Activated CD8-positive, alpha-beta T cell treated with anti-CD3 and anti-CD28 coated beads for 36 hours (primary cell): ENCODE results near the gene INO80. TPM values are rescaled to one million over a fixed set of nuclear protein-coding genes. Genes with fewer than 3 reads are reported as not detected.

ENCODE experiments used
- ATAC-seq: fragments of 200-7000 bp; cut with Tn5 transposase; one replicate; pipeline ENCODE4 v1.10.0; 2021; ENCODE audit warnings: mild to moderate bottlenecking, moderate library complexity
- CTCF ChIA-PET: fragments of 350-600 bp; sonication (Branson Sonifier 250); formaldehyde crosslinking; loops from one replicate; lab custom pipeline; 2021; ENCODE audit warnings: antibody characterized with exemption; lab: Charles Lee
- POLR2A ChIA-PET: fragments of 350-600 bp; sonication (Branson Sonifier 250); formaldehyde crosslinking; loops from one replicate; lab custom pipeline; 2021; ENCODE audit warnings: antibody characterized with exemption; lab: Charles Lee
- DNase-seq: peaks from one replicate; pipeline ENCODE4 v3.0.0-alpha.2; 2020
- H3K27ac Mint-ChIP-seq: one replicate; pipeline ENCODE4 v1.8.0; 2021; ENCODE audit warnings: mild to moderate bottlenecking, mixed read lengths
- H3K27me3 Mint-ChIP-seq: one replicate; pipeline ENCODE4 v1.8.0; 2021; ENCODE audit warnings: mixed read lengths
- H3K36me3 Mint-ChIP-seq: one replicate; pipeline ENCODE4 v1.8.0; 2021; ENCODE audit warnings: low read depth, mixed read lengths
- H3K4me1 Mint-ChIP-seq: one replicate; pipeline ENCODE4 v1.8.0; 2021; ENCODE audit warnings: low read depth, mixed read lengths
- H3K4me3 Mint-ChIP-seq: one replicate; pipeline ENCODE4 v1.8.0; 2021; ENCODE audit warnings: mild to moderate bottlenecking, moderate library complexity, mixed read lengths
- H3K9me3 Mint-ChIP-seq: one replicate; pipeline ENCODE4 v1.8.0; 2021; ENCODE audit warnings: mixed read lengths
- intact Hi-C: fragments of 100-400 bp; cut with micrococcal nuclease; formaldehyde crosslinking; loops from one replicate; pipeline ENCODE4 v1.10.0; 2022
- total RNA-seq, 2 experiments: library from RNA; stranded (reverse); gene quantifications; one replicate each; pipeline ENCODE4 v1.2.3, GENCODE V29; 2021
- TF ChIP-seq, protein P1 (sequence below): fragments of 200-600 bp; IDR thresholded peaks from one replicate; pipeline ENCODE4 v1.8.0; 2022; ENCODE audit warnings: antibody characterized with exemption, mild to moderate bottlenecking

The INO80 gene
- total RNA-seq, 2 experiments from 2014 or later, result 19.1 to 20.2 TPM

DNA sequence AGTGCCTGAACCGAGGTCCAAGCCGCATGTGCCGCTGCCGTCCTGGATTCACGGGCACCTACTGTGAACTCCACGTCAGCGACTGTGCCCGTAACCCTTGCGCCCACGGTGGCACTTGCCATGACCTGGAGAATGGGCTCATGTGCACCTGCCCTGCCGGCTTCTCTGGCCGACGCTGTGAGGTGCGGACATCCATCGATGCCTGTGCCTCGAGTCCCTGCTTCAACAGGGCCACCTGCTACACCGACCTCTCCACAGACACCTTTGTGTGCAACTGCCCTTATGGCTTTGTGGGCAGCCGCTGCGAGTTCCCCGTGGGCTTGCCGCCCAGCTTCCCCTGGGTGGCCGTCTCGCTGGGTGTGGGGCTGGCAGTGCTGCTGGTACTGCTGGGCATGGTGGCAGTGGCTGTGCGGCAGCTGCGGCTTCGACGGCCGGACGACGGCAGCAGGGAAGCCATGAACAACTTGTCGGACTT, 179.8 kb downstream of the INO80 start:
- TF ChIP-seq, protein P1, sequence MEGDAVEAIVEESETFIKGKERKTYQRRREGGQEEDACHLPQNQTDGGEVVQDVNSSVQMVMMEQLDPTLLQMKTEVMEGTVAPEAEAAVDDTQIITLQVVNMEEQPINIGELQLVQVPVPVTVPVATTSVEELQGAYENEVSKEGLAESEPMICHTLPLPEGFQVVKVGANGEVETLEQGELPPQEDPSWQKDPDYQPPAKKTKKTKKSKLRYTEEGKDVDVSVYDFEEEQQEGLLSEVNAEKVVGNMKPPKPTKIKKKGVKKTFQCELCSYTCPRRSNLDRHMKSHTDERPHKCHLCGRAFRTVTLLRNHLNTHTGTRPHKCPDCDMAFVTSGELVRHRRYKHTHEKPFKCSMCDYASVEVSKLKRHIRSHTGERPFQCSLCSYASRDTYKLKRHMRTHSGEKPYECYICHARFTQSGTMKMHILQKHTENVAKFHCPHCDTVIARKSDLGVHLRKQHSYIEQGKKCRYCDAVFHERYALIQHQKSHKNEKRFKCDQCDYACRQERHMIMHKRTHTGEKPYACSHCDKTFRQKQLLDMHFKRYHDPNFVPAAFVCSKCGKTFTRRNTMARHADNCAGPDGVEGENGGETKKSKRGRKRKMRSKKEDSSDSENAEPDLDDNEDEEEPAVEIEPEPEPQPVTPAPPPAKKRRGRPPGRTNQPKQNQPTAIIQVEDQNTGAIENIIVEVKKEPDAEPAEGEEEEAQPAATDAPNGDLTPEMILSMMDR, result no peak
- H3K36me3 Mint-ChIP-seq, result no peaks in the 10 kb centered on the region
- DNase-seq (no peak), ATAC-seq (no peak)
- ChIA-PET POLR2A (interaction anchor here (0.9 to 1.3 kb wide), 2 partner anchors 16 to 18 kb away, joined by 3 read pairs; no protein-coding TSS in a partner anchor), CTCF (interaction anchor here (0.9 kb wide), 1 partner anchor 32 kb away, joined by 3 read pairs; no protein-coding TSS in a partner anchor)
- H3K4me1 Mint-ChIP-seq, result peaks cover 15% of the 10 kb centered on the region
- no peak overlapping the region for H3K4me3 Mint-ChIP-seq
- H3K27ac Mint-ChIP-seq, result no peak overlapping the region
- peaks cover 11% of the 10 kb centered on the region for H3K27me3 Mint-ChIP-seq
- intact Hi-C loops, result no loop called here
- H3K9me3 Mint-ChIP-seq, result no peaks in the 10 kb centered on the region

- Mint-ChIP-seq H3K36me3 (no peaks in the 10 kb centered on the region), H3K4me1 (peaks cover 21% of the 10 kb centered on the region), H3K27me3 (peaks cover 27% of the 10 kb centered on the region), H3K4me3 (no peak overlapping the region), H3K9me3 (no peaks in the 10 kb centered on the region), H3K27ac (no peak overlapping the region)
- ChIA-PET CTCF (interaction anchor here (0.9 to 1.0 kb wide), 2 partner anchors 30 to 75 kb away, joined by 3 read pairs; no protein-coding TSS in a partner anchor), POLR2A (no interaction called here)
- ATAC-seq, result no peak
- no peak for DNase-seq
- TF ChIP-seq, protein P1, result no peak
- intact Hi-C loops, result no loop called here
Observed at GRCh38 chr15:40934457-40934856, 181.6 kb downstream of the INO80 start.

DNA sequence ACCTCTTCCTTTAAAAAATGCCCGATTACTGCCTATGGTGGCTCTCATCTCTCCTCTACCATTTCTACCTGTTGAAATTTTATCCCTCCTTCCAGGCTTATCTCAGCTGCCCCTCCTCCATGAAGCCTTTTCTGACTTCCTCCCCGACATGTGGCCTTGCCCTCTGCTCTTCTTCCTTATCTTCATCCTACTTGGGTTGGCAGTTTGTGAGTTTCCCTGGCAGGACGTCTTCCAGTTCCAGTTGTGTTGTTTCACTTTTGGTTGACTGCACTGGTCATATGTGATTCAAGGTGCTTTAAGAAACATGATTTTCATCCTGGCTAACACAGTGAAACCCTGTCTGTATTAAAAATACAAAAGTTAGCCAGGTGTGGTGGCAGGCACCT, 182.6 kb downstream of the INO80 start:
- ATAC-seq, result no peak
- TF ChIP-seq, protein P1, result no peak
- CTCF ChIA-PET, result interaction anchor here (7.2 kb wide), 1 partner anchor 7 kb away, joined by 106 read pairs; no protein-coding TSS in a partner anchor
- Mint-ChIP-seq H3K9me3 (no peaks in the 10 kb centered on the region), H3K4me1 (peaks cover 28% of the 10 kb centered on the region), H3K27me3 (peaks cover 34% of the 10 kb centered on the region), H3K36me3 (no peaks in the 10 kb centered on the region), H3K27ac (no peak overlapping the region), H3K4me3 (no peak overlapping the region)
- POLR2A ChIA-PET, result no interaction called here
- DNase-seq, result no peak
- intact Hi-C loops, result no loop called here

GRCh38 chr15:40932649-40933516, 183.2 kb downstream of the INO80 start:
- ATAC-seq, result no peak
- no peak overlapping the region for H3K27ac Mint-ChIP-seq
- H3K36me3 Mint-ChIP-seq, result no peaks in the 10 kb centered on the region
- intact Hi-C loops, result no loop called here
- H3K4me1 Mint-ChIP-seq, result peaks cover 32% of the 10 kb centered on the region
- CTCF ChIA-PET, result interaction anchor here (7.2 to 10.1 kb wide), 2 partner anchors 8 to 27 kb away, joined by 106 to 133 read pairs; no protein-coding TSS in a partner anchor
- no peak overlapping the region for H3K4me3 Mint-ChIP-seq
- H3K27me3 Mint-ChIP-seq, result peaks cover 38% of the 10 kb centered on the region
- TF ChIP-seq, protein P1, result no peak
- POLR2A ChIA-PET, result no interaction called here
- DNase-seq, result no peak
- no peaks in the 10 kb centered on the region for H3K9me3 Mint-ChIP-seq

DNA sequence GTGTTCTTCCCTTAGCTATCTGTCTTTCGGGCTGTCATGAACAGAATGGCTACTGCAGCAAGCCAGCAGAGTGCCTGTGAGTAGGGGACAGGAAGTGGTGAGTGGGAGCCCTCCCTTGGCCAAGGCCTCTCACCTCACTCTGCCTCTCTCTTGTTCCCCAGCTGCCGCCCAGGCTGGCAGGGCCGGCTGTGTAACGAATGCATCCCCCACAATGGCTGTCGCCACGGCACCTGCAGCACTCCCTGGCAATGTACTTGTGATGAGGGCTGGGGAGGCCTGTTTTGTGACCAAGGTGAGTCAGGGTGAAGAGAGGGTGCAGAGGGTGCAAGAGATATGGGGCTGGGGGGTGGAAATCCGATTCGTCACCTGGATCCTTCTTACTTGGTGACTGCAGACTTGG, 183.9 kb downstream of the INO80 start:
- no peak overlapping the region for H3K4me3 Mint-ChIP-seq
- no peaks in the 10 kb centered on the region for H3K9me3 Mint-ChIP-seq
- ChIA-PET POLR2A (interaction anchor here (6.6 kb wide), 1 partner anchor 9 kb away, joined by 43 read pairs; no protein-coding TSS in a partner anchor), CTCF (interaction anchor here (1.6 to 10.1 kb wide), 3 partner anchors 9 to 59 kb away, joined by 6 to 133 read pairs (median 106); no protein-coding TSS in a partner anchor)
- ATAC-seq (no peak), DNase-seq (peak; percentile 41)
- peaks cover 42% of the 10 kb centered on the region for H3K27me3 Mint-ChIP-seq
- no peak overlapping the region for H3K27ac Mint-ChIP-seq
- TF ChIP-seq, protein P1, result no peak
- peaks cover 36% of the 10 kb centered on the region for H3K4me1 Mint-ChIP-seq
- H3K36me3 Mint-ChIP-seq, result no peaks in the 10 kb centered on the region
- intact Hi-C loops, result no loop called here
